HFF-Myc (cell line): ENCODE results near the gene TNNC2.

Experiments
- DNase-seq: peaks from one replicate; pipeline ENCODE4 v3.0.0-alpha.2; 2011; ENCODE audit warnings: low read depth; ENCODE audit errors: extremely low read depth
- H3K4me3 ChIP-seq: replicated peaks from 2 replicates; pipeline ENCODE4 v1.5.1; 2011; ENCODE audit warnings: low read depth, mild to moderate bottlenecking, control low read depth, low read length
- CTCF ChIP-seq: IDR thresholded peaks from 2 replicates; pipeline ENCODE4 v1.5.1; 2012; ENCODE audit warnings: mild to moderate bottlenecking, low read depth, low read length, control low read depth; ENCODE audit errors: missing control alignments

TNNC2 gene

GRCh38 chr20:45823949-45824835 lies 2.9 kb downstream of the TNNC2 start:
- no peak overlapping the region for H3K4me3 ChIP-seq
- peak; percentile 53 for TF ChIP-seq CTCF
- DNase-seq: no peak

- DNase-seq: no peak
These were observed 4.3 kb downstream of the TNNC2 start for GRCh38 chr20:45822857-45823256.

GRCh38 chr20:45821947-45822346 lies 5.2 kb downstream of the TNNC2 start:
- DNase-seq: no peak
- TF ChIP-seq CTCF: no peak
- no peak overlapping the region for H3K4me3 ChIP-seq

More at GRCh38 chr20:45822857-45823256, 4.3 kb downstream of the TNNC2 start:
- 0 out of 2 replicates have a peak overlapping the region, but pooled peaks have one; percentile 2 for H3K4me3 ChIP-seq
- no peak for TF ChIP-seq CTCF

GRCh38 chr20:45819466-45819865 lies 7.6 kb downstream of the TNNC2 start:
- no peak for TF ChIP-seq CTCF
- no peak overlapping the region for H3K4me3 ChIP-seq
- no peak for DNase-seq

- no peak for DNase-seq
- no peak overlapping the region for H3K4me3 ChIP-seq
- TF ChIP-seq CTCF: no peak
These were observed 8.9 kb downstream of the TNNC2 start for GRCh38 chr20:45818239-45818638.

GRCh38 chr20:45817376-45818194 lies 9.5 kb downstream of the TNNC2 start:
- peak; percentile 67 for DNase-seq
- H3K4me3 ChIP-seq: no peak overlapping the region
- no peak for TF ChIP-seq CTCF
